ENCODE results near the gene SAMD4A. TPM values are rescaled to one million over a fixed set of nuclear protein-coding genes. Genes with fewer than 3 reads are reported as not detected.

SAMD4A gene
- total RNA-seq, 2 experiments from 2014 or later, result 0.06 to 1.0 TPM

GRCh38 chr14:54698966-54699530 is 132.1 kb downstream of the SAMD4A start:
- H3K9me3 ChIP-seq (ENCODE audit: low read length), result no peaks in the 10 kb centered on the region
- H3K27ac ChIP-seq (ENCODE audit: low read depth, low read length, poor library complexity, severe bottlenecking), result no peak overlapping the region
- TF ChIP-seq EZH2phosphoT487 (IDR thresholded peaks at IDR 0.05; ENCODE audit: borderline replicate concordance, low read depth, low read length) (no peak), CTCF (conservative IDR thresholded peaks at IDR 0.05; ENCODE audit: low read length) (no peak)
- no peaks in the 10 kb centered on the region for H3K4me1 ChIP-seq (ENCODE audit: insufficient read depth, low read length, poor library complexity, severe bottlenecking)
- H3K4me3 ChIP-seq (ENCODE audit: low read depth, low read length, poor library complexity, severe bottlenecking), result no peak overlapping the region
- intact Hi-C loops (cut with micrococcal nuclease; ENCODE audit: unreplicated experiment), result no loop called here
- H3K36me3 ChIP-seq (ENCODE audit: insufficient read depth, low read length), result no peaks in the 10 kb centered on the region
- H3K79me2 ChIP-seq (ENCODE audit: insufficient read depth, low read depth, low read length), result no peaks in the 10 kb centered on the region
- POLR2A ChIA-PET, result no interaction called here
- H4K20me1 ChIP-seq (ENCODE audit: insufficient read depth, low read length), result no peaks in the 10 kb centered on the region
- no peak for DNase-seq (ENCODE audit: low spot score)
- H3K9me2 ChIP-seq (ENCODE audit: insufficient read depth, low read length), result no peaks in the 10 kb centered on the region
- CTCF ChIA-PET (ENCODE audit: unreplicated experiment), result no interaction called here
- H3K4me2 ChIP-seq (ENCODE audit: low read length), result no peak overlapping the region
- no peak overlapping the region for H2AFZ ChIP-seq (ENCODE audit: low read length)
- no TSS peak for BruUV-seq (replicated peaks)

GRCh38 chr14:54699735-54700134 is 132.8 kb downstream of the SAMD4A start:
- TF ChIP-seq CTCF (conservative IDR thresholded peaks at IDR 0.05; ENCODE audit: low read length) (no peak), EZH2phosphoT487 (IDR thresholded peaks at IDR 0.05; ENCODE audit: borderline replicate concordance, low read depth, low read length) (no peak)
- POLR2A ChIA-PET, result interaction anchor here (0.5 to 1.3 kb wide), 2 partner anchors 14 to 18 kb away, joined by 4 to 7 read pairs; no protein-coding TSS in a partner anchor
- intact Hi-C loops (cut with micrococcal nuclease; ENCODE audit: unreplicated experiment), result no loop called here
- Histone ChIP-seq H3K4me2 (ENCODE audit: low read length) (no peak overlapping the region), H3K79me2 (ENCODE audit: insufficient read depth, low read depth, low read length) (no peaks in the 10 kb centered on the region), H2AFZ (ENCODE audit: low read length) (no peak overlapping the region), H3K9me2 (ENCODE audit: insufficient read depth, low read length) (no peaks in the 10 kb centered on the region), H3K36me3 (ENCODE audit: insufficient read depth, low read length) (no peaks in the 10 kb centered on the region), H4K20me1 (ENCODE audit: insufficient read depth, low read length) (no peaks in the 10 kb centered on the region), H3K27ac (ENCODE audit: low read depth, low read length, poor library complexity, severe bottlenecking) (no peak overlapping the region), H3K9me3 (ENCODE audit: low read length) (no peaks in the 10 kb centered on the region), H3K4me3 (ENCODE audit: low read depth, low read length, poor library complexity, severe bottlenecking) (no peak overlapping the region), H3K4me1 (ENCODE audit: insufficient read depth, low read length, poor library complexity, severe bottlenecking) (no peaks in the 10 kb centered on the region)
- no peak for DNase-seq (ENCODE audit: low spot score)
- CTCF ChIA-PET (ENCODE audit: unreplicated experiment), result no interaction called here
- BruUV-seq (replicated peaks), result no TSS peak

GRCh38 chr14:54700717-54701116 is 133.8 kb downstream of the SAMD4A start:
- no TSS peak for BruUV-seq (replicated peaks)
- CTCF ChIA-PET (ENCODE audit: unreplicated experiment), result no interaction called here

More at GRCh38 chr14:54700717-54701116, 133.8 kb downstream of the SAMD4A start:
- Histone ChIP-seq H3K27ac (ENCODE audit: low read depth, low read length, poor library complexity, severe bottlenecking) (no peak overlapping the region), H2AFZ (ENCODE audit: low read length) (no peak overlapping the region), H3K4me2 (ENCODE audit: low read length) (no peak overlapping the region), H3K79me2 (ENCODE audit: insufficient read depth, low read depth, low read length) (no peaks in the 10 kb centered on the region), H3K4me3 (ENCODE audit: low read depth, low read length, poor library complexity, severe bottlenecking) (no peak overlapping the region), H3K9me3 (ENCODE audit: low read length) (no peaks in the 10 kb centered on the region), H3K4me1 (ENCODE audit: insufficient read depth, low read length, poor library complexity, severe bottlenecking) (no peaks in the 10 kb centered on the region), H3K9me2 (ENCODE audit: insufficient read depth, low read length) (no peaks in the 10 kb centered on the region), H4K20me1 (ENCODE audit: insufficient read depth, low read length) (no peaks in the 10 kb centered on the region), H3K36me3 (ENCODE audit: insufficient read depth, low read length) (no peaks in the 10 kb centered on the region)
- POLR2A ChIA-PET, result interaction anchor here (0.6 to 1.3 kb wide), 5 partner anchors 10 to 796 kb away, joined by 3 to 5 read pairs (median 4); no protein-coding TSS in a partner anchor
- TF ChIP-seq EZH2phosphoT487 (IDR thresholded peaks at IDR 0.05; ENCODE audit: borderline replicate concordance, low read depth, low read length) (no peak), CTCF (conservative IDR thresholded peaks at IDR 0.05; ENCODE audit: low read length) (no peak)
- no peak for DNase-seq (ENCODE audit: low spot score)
- intact Hi-C loops (cut with micrococcal nuclease; ENCODE audit: unreplicated experiment), result no loop called here
